Activated CD4-positive, alpha-beta T cell treated with anti-CD3 and anti-CD28 coated beads, Interleukin-2, amount 50 U/mL, for 16 hours (primary cell): ENCODE measurements around the gene TMEM74B.

ENCODE experiments used
- DNase-seq: peaks from one replicate; pipeline ENCODE4 v3.0.0-alpha.2; 2020

Gene TMEM74B

GRCh38 chr20:1177680-1178079 lies 7.1 kb downstream of the TMEM74B start:
- DNase-seq, result no peak

- no peak for DNase-seq
These were observed 10.0 kb downstream of the TMEM74B start for GRCh38 chr20:1174787-1175186.

DNA sequence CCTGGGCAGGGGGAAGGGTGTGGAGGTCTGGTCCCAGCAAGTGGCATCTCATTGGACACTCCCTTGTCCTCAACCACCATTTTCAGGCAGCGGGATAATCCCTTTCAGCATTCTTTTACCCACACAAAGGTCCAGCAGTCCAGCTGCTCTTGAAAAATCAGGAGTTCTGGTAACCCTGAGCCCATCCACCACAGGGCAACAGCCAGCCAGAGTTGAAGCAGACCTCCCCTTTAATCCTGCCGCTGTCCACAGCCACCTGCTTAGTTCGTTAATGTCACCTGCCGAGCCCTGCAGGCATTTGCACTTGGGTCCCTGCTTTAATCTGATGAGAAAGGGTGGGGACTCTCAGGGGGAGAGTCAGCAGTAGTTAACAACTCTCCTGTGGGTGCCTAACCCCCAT lies 11.1 kb downstream of the TMEM74B start:
- no peak for DNase-seq

GRCh38 chr20:1171461-1172093 lies 13.2 kb downstream of the TMEM74B start:
- no peak for DNase-seq

DNA sequence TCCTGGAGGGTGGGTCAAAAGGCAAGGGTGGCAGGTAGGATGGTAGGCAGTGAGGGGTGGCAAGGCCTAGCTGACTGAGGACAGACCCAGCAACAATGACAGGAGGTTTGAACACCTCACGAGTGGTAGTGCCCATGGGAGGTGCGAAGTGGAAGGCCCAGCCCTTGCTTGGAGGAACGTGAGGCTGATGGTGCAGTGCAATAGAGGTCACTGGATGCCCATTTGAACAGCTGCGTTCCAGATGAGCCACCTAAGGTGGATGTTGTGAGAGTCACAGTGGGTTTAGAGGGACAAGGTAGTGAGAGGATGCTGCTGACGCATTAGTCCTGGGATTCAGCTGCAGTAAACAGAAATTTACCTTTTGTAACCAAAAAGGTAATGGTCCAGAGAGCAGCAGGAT lies 15.6 kb downstream of the TMEM74B start:
- no peak for DNase-seq

DNA sequence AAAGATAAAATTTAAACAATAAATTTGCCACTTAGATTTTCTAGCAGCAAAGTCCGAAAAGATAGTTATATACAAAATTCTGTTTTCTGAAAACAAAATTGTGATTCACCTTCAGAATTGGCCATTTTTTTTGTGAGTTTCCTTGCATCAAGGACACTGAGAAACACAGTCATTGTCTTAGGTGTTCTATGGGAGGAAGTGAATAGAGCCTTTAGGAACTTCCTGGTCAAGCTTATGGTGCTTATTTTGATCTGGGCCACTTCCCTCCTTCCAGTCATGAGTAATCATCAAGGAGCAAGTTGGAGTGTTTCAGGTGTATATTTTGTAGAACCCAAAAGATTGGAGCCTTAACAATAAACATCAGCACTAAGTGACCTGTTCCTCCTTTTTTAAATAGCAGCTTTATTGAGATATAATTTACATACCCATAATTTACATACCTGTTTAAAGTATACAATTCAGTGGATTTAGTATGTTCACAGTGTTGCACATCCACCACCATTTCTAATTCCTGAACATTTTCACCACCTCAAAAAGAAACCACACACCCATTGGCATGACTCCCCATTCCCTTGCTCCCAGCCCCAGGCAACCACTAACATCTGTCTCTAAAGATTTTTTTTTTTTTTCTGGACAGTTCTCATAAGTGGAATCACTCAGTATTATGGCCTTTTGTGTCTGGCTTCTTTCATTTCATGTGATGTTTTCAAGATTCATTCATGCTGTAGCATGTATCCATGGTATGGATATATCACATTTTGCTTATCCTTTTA lies 17.6 kb downstream of the TMEM74B start:
- no peak for DNase-seq

GRCh38 chr20:1165941-1166340 lies 18.8 kb downstream of the TMEM74B start:
- DNase-seq, result no peak

DNA sequence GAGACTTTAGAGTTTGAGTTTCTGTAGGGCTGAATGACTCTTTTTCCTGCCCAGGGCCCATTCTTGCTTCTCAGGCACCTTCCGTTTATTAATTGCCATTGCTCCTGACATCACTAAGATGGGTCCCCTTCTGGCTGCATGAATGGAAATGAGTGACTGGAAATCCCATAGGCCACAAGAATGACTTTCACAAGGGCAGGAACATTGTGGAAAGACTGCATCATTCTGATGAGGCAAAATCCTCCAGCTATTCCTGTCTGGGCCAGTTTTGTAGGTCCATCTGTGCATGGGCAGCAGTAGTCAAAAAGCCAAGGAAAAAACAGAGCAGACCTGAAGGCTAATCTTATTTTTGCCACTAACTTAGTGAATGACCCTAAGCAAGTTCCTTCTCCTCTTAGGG lies 19.3 kb downstream of the TMEM74B start:
- DNase-seq, result no peak

DNA sequence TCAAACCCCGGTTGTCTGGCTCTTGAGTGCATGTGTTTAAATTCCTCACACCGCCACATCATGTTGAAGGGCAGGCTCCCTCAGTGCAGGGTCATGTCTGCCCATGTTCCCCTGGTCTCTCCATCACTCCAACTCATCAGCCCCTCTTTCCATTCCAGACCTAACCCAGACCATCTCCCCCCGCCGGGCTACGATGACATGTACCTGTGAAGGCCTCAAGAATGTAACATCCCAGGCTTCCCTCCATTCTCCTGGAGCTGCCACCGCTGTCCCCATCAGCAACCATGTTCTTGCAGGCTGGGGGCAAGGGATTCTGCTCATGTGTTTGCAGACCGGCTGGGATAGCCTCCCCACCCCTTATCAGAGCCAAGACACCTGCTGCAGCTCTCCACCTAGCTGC lies 19.9 kb downstream of the TMEM74B start:
- DNase-seq, result no peak

DNA sequence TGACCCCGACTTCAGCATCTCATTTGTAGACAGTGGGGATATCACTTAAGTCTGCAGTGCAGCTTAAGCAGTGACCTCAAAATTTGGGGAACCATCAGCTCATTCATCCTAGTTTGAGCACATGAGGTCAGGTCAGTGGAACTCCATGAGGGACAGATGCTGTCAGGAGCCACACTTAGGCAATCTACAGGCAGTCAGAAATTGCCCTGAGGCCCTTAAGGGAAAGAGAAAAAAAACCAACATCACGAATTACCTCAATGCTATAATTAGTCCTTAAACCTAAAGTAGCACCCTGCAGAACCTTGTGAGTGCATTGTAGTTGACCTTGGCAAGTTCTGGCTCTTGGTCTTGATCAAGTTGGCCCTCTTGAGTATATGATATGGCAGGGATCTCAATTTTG lies 21.1 kb downstream of the TMEM74B start:
- DNase-seq, result no peak

DNA sequence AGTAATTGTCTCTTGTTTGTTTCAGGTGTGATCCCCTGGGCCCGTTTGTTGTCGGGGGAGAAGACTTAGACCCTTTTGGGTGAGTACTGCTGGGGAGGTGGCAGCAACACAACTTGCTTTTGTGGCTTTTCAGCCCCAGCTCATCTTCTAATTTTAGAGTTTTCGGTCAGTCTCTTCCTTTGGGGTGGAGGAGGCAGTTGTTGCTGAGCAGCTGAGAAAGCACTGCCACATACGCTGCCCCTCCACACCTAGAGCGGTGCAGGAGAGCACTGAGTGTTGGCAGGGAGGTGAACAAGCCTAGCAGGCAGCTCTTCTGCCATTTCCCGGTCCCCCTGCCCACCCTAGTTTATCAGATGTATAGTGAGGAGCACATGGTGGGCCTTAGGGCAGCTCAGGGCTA lies 21.7 kb downstream of the TMEM74B start:
- no peak for DNase-seq

GRCh38 chr20:1160991-1161390 lies 23.8 kb downstream of the TMEM74B start:
- DNase-seq, result no peak

DNA sequence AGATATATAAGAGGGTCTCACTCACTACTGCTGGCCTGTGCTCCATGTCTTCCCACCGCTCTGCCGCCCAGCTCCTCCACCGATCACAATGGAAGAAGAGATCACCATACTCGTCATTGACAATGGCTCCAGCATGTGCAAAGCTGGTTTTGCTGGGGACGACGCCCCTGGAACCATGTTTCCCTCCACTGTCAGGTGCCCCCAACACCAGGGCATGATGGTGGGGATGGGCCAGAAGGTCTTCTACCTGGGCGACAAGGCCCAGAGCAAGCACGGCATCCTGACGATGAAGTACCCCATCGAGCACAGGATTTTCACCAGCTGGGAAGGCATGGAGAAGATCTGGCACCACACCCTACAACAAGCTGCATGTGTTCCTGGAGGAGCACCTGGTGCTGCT lies 24.3 kb downstream of the TMEM74B start:
- DNase-seq, result no peak

DNA sequence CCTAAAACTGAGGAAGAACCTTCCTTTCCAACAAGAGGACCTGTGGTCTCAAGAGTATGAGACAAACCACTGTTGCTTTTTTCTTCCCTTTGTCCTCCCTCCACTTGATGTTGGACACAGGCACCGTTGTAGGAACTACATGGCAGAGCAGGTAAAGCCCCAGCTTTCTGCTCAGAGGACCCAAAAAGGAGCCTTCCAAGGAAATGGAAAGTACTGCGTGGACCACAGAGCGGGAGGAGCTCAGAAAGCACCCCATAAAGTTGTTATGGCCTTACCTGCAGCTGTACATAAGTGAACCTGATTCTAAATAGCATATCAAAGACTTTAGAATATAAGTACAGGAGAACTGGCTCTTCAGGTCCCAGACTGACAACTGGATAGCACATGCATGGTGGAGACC lies 29.4 kb downstream of the TMEM74B start:
- no peak for DNase-seq

- DNase-seq, result no peak
These were observed 30.1 kb downstream of the TMEM74B start for GRCh38 chr20:1154691-1155090.

DNA sequence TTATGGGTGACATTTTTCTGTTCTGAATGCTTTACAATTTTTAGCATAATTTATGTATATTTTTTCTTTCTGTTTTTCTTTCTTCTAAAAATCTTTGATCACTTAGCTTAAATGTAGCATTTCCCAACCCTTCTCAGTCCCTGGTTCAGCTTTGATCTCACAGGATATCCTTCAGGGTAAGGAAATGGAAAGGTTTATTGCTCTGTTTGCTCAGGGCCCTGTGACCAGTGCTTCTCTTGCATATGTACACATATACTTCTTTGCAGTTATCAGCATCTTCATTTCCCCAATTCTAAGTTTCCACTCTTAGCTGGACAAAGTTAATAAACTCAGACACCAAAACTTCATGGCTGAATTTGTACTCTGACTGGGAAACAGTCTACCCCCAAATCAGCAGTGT lies 30.6 kb downstream of the TMEM74B start:
- DNase-seq, result no peak

DNA sequence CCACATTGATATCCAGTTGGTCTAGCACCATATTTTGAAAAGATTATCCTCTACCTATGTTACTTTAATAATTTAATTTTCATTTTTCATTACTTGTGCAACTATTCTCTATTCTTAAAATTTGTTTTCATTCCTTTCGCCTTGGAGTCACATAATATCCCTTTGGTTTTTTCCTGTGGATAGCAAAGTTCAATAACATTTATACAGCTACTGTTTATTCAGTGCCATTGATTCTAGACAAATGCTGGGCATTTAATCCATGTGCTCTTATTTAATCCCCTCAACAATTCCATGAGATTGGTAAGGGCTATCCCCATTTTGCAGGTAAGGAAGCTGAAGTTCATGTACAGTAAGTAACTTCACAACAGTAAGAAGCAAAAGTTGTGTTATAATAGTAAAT lies 33.8 kb downstream of the TMEM74B start:
- no peak for DNase-seq

DNA sequence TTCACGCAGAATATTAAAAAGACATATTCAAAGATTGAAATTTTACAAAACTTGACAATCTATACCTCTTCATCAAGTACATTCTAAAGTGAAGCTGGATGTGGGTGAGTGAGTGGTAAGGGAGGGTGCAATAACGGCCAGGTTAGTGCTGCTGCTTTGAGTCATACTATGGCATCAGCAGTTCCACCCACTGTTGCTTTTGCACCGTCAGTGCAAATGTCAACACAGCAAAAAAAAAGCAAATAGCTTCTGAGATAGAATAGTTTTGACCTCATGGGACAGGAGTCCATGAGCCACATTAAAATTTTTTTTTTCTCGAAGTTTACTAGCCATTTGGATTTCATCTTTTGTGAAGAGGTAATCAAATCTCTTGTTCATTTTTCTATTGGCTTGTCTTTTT lies 34.6 kb downstream of the TMEM74B start:
- DNase-seq, result peak; percentile 57

DNA sequence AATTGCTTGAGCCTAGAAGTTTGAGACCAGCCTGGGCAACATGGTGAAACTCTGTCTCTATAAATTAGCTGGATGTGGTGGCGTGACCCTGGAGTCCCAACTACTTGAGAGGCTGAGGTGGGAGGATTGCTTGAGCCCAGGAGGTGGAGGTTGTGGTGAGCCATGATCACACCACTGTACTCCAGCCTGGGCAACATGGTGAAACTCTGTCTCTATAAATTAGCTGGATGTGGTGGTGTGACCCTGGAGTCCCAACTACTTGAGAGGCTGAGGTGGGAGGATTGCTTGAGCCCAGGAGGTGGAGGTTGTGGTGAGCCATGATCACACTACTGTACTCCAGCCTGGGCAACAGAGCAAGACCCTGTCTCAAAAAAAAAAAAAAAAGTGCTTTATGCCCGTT lies 35.0 kb downstream of the TMEM74B start:
- peak; percentile 38 for DNase-seq

GRCh38 chr20:1146957-1147356 lies 37.8 kb downstream of the TMEM74B start:
- no peak for DNase-seq

DNA sequence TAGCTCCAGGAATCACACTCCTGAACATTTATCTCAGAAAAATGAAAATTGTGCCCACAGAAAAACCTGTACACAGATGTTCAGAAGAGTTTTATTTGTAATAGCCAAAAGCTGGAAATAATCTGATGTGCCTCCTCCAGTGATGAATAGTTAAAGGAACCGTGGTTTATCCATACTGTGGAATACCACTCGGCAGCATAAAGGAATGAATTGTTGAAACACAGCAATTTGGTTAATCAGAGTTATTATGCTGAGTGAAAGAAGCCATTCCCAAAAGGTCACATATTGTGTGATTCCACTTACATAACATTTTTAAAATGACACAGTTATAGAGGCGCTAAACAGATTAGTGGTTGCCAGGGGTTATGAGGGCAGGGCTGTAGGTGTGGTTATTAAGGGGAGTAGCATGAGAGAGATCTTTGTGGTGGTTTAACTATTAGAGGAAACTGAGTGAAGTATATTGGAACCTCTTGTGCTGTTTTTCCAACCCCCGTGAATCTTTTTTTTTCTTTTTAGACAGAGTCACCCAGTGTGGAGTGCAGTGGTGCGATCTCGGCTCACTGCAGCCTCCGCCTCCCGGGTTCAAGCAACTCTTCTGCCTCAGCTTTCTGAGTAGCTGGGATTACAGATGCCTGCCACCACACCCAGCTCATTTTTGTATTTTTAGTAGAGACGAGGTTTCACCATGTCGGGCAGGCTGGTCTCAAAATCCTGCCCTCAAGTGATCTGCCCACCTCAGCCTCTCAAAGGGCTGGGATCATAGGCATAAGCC lies 40.2 kb downstream of the TMEM74B start:
- DNase-seq, result no peak

GRCh38 chr20:1137236-1137635 lies 47.5 kb downstream of the TMEM74B start:
- no peak for DNase-seq

GRCh38 chr20:1134836-1135235 lies 49.9 kb downstream of the TMEM74B start:
- no peak for DNase-seq

DNA sequence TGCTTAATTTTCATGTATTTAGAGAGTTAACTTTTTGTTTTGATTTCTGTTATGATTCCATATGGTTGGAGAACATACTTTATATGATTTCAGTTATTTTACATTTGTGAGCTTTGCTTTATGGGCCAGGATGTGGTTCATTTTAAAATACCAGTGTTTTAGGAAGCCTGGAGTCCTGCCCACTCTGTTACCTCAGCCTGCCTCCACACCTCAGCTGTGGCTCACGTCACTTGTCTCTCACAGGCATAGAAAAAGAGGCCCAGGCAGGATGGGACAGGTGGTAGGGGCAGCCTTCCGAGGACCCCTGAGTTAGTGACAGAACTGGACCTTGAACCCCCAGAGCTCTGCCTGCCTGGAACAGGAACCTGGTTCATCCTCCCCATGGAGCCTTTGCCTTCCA lies 50.4 kb downstream of the TMEM74B start:
- no peak for DNase-seq
